SU-DHL-6 (cell line): Measurements from ENCODE around the gene ATRX.

Experiments
- H2AFZ ChIP-seq: fragments of 200-600 bp; sonication (generic); 2 replicates; pipeline ENCODE4 v1.6.1; 2014; ENCODE audit warnings: low read depth, mild to moderate bottlenecking, moderate library complexity, mixed read lengths, antibody characterized with exemption, low read length; ENCODE audit not compliant: severe bottlenecking
- H3F3A ChIP-seq: fragments of 200-600 bp; shearing (Covaris generic); 2 replicates; pipeline ENCODE4 v1.6.0; 2016; ENCODE audit warnings: antibody characterized with exemption, mild to moderate bottlenecking; ENCODE audit not compliant: insufficient read depth
- H3K27ac ChIP-seq: fragments of 200-600 bp; sonication (generic); 2 replicates; pipeline ENCODE4 v1.5.1; 2016; ENCODE audit warnings: low read depth, mild to moderate bottlenecking, low read length, moderate library complexity, mixed read lengths
- H3K27me3 ChIP-seq: fragments of 200-600 bp; sonication (generic), shearing (Covaris generic); 2 replicates; pipeline ENCODE4 v1.6.0; 2014; ENCODE audit warnings: mild to moderate bottlenecking, low read length
- H3K36me3 ChIP-seq: fragments of 200-600 bp; sonication (generic); 2 replicates; pipeline ENCODE4 v1.6.1; 2014; ENCODE audit warnings: mild to moderate bottlenecking, low read length, mixed read lengths
- H3K4me2 ChIP-seq: fragments of 300-600, 200-600 bp; shearing (Covaris generic), sonication (generic); 2 replicates; pipeline ENCODE4 v1.6.0; 2014; ENCODE audit warnings: low read length, low read depth, mild to moderate bottlenecking; ENCODE audit not compliant: poor library complexity, severe bottlenecking
- H3K4me3 ChIP-seq: fragments of 200-600 bp; sonication (generic); 2 replicates; pipeline ENCODE4 v1.5.1; 2014; ENCODE audit warnings: antibody characterized with exemption, low read length, mild to moderate bottlenecking, mixed read lengths; ENCODE audit not compliant: insufficient read depth, poor library complexity, severe bottlenecking
- H3K79me2 ChIP-seq: fragments of 200-600 bp; sonication (generic); 2 replicates; pipeline ENCODE4 v1.6.1; 2014; ENCODE audit warnings: mild to moderate bottlenecking, low read length, moderate library complexity; ENCODE audit not compliant: insufficient read depth
- H3K9ac ChIP-seq: fragments of 200-600 bp; sonication (generic); 2 replicates; pipeline ENCODE4 v1.7.0; 2014; ENCODE audit warnings: mild to moderate bottlenecking, low read length
- H3K9me2 ChIP-seq: fragments of 200-600 bp; sonication (generic); replicated peaks from 2 replicates; pipeline ENCODE4 v1.6.1; 2014; ENCODE audit warnings: low read length; ENCODE audit not compliant: insufficient read depth
- H3K9me3 ChIP-seq: fragments of 200-600 bp; sonication (generic); 2 replicates; pipeline ENCODE4 v1.6.1; 2014; ENCODE audit warnings: low read length, mixed read lengths; ENCODE audit not compliant: insufficient read depth
- H4K20me1 ChIP-seq: fragments of 200-600 bp; sonication (generic); 2 replicates; pipeline ENCODE4 v1.6.1; 2014; ENCODE audit warnings: low read depth, mild to moderate bottlenecking, antibody characterized with exemption, low read length, moderate library complexity, mixed read lengths
- CTCF ChIP-seq: fragments of 200-600 bp; sonication (generic); IDR thresholded peaks from one replicate; pipeline ENCODE4 v1.5.1; 2017; ENCODE audit warnings: antibody characterized with exemption, mild to moderate bottlenecking, low read length, moderate library complexity; ENCODE audit not compliant: insufficient read depth, poor library complexity, severe bottlenecking
- EZH2phosphoT487 ChIP-seq: fragments of 200-600 bp; sonication (generic), shearing (Covaris generic); conservative IDR thresholded peaks from 2 replicates; pipeline ENCODE4 v1.6.1; 2018; ENCODE audit warnings: mild to moderate bottlenecking, antibody characterized with exemption, low read length, moderate library complexity, mixed read lengths

ATRX gene

GRCh38 chrX:77679144-77679543, 106.9 kb downstream of the ATRX start:
- H3K27me3 ChIP-seq, result no peaks in the 10 kb centered on the region
- peaks cover 7% of the 10 kb centered on the region; the same call in 1 of the 2 replicates for H3K36me3 ChIP-seq
- H3K4me2 ChIP-seq, result no peak overlapping the region
- H3K9me3 ChIP-seq, result no peaks in the 10 kb centered on the region
- H3F3A ChIP-seq, result no peaks in the 10 kb centered on the region
- no peak for TF ChIP-seq EZH2phosphoT487
- TF ChIP-seq CTCF, result no peak
- no peaks in the 10 kb centered on the region for H3K9me2 ChIP-seq
- no peaks in the 10 kb centered on the region for H3K79me2 ChIP-seq
- H3K27ac ChIP-seq, result no peak overlapping the region
- H2AFZ ChIP-seq, result no peak overlapping the region
- no peaks in the 10 kb centered on the region for H4K20me1 ChIP-seq
- H3K4me3 ChIP-seq, result no peak overlapping the region
- H3K9ac ChIP-seq, result no peak overlapping the region

- Histone ChIP-seq H3K27me3 (no peaks in the 10 kb centered on the region), H3K9ac (no peak overlapping the region), H3K4me3 (no peak overlapping the region), H3K79me2 (no peaks in the 10 kb centered on the region), H3F3A (no peaks in the 10 kb centered on the region), H4K20me1 (no peaks in the 10 kb centered on the region), H3K36me3 (no peaks in the 10 kb centered on the region), H3K9me3 (no peaks in the 10 kb centered on the region), H2AFZ (no peak overlapping the region), H3K4me2 (no peak overlapping the region), H3K9me2 (no peaks in the 10 kb centered on the region), H3K27ac (no peak overlapping the region)
- no peak for TF ChIP-seq EZH2phosphoT487
- no peak for TF ChIP-seq CTCF
Measured at GRCh38 chrX:77675986-77676385, 110.0 kb downstream of the ATRX start.

- Histone ChIP-seq H3K9me3 (no peaks in the 10 kb centered on the region), H3K4me2 (no peak overlapping the region), H3K36me3 (0 out of 2 replicates have a peak, but pooled peaks cover 2% of the 10 kb centered on the region), H3K9me2 (no peaks in the 10 kb centered on the region), H3K9ac (no peak overlapping the region), H3K27ac (no peak overlapping the region), H2AFZ (no peak overlapping the region), H3F3A (no peaks in the 10 kb centered on the region), H3K79me2 (no peaks in the 10 kb centered on the region), H3K4me3 (no peak overlapping the region), H4K20me1 (no peaks in the 10 kb centered on the region), H3K27me3 (no peaks in the 10 kb centered on the region)
- no peak for TF ChIP-seq EZH2phosphoT487
- TF ChIP-seq CTCF, result no peak
Measured at GRCh38 chrX:77668391-77669237, 117.4 kb downstream of the ATRX start.
